H9 (cell line): ENCODE measurements around the gene KRT84. TPM values are rescaled to one million over a fixed set of nuclear protein-coding genes. Genes with fewer than 3 reads are reported as not detected.

Source experiments
- DNase-seq: peaks from one replicate; pipeline ENCODE4 v3.0.0-alpha.2; 2017
- H2AFZ ChIP-seq: one replicate; pipeline ENCODE4 v1.6.1; 2013; ENCODE audit warnings: mild to moderate bottlenecking, low read length, control low read depth, moderate library complexity
- H2AK5ac ChIP-seq: 2 replicates; pipeline ENCODE4 v1.6.1; 2013; ENCODE audit warnings: low read length, control low read depth, mixed read lengths; ENCODE audit not compliant: insufficient read length
- H2BK120ac ChIP-seq: one replicate; pipeline ENCODE4 v1.6.1; 2013; ENCODE audit warnings: low read depth, mild to moderate bottlenecking, low read length, control low read depth, inconsistent platforms; ENCODE audit not compliant: poor library complexity, severe bottlenecking
- H2BK12ac ChIP-seq: 2 replicates; pipeline ENCODE4 v1.6.1; 2013; ENCODE audit warnings: low read length, control low read depth, mixed read lengths, low read depth; ENCODE audit not compliant: insufficient read length
- H2BK15ac ChIP-seq: 2 replicates; pipeline ENCODE4 v1.6.1; 2013; ENCODE audit warnings: low read depth, low read length, control low read depth
- H2BK20ac ChIP-seq: one replicate; pipeline ENCODE4 v1.6.1; 2013; ENCODE audit warnings: low read depth, mild to moderate bottlenecking, low read length, control low read depth, inconsistent platforms; ENCODE audit not compliant: poor library complexity, severe bottlenecking
- H2BK5ac ChIP-seq: 2 replicates; pipeline ENCODE4 v1.6.1; 2013; ENCODE audit warnings: low read length, control low read depth, mixed read lengths; ENCODE audit not compliant: insufficient read length
- H3K14ac ChIP-seq: 2 replicates; pipeline ENCODE4 v1.6.1; 2013; ENCODE audit warnings: low read length, control low read depth; ENCODE audit not compliant: insufficient read depth
- H3K18ac ChIP-seq: 2 replicates; pipeline ENCODE4 v1.6.1; 2013; ENCODE audit warnings: low read depth, mild to moderate bottlenecking, mixed read lengths, low read length, control low read depth; ENCODE audit not compliant: insufficient read length
- H3K23ac ChIP-seq: 2 replicates; pipeline ENCODE4 v1.6.1; 2013; ENCODE audit warnings: low read length, control low read depth, mixed read lengths, low read depth; ENCODE audit not compliant: insufficient read length
- H3K23me2 ChIP-seq: 2 replicates; pipeline ENCODE4 v1.6.1; 2013; ENCODE audit warnings: low read depth, mild to moderate bottlenecking, mixed read lengths, low read length, control low read depth; ENCODE audit not compliant: insufficient read length, poor library complexity, severe bottlenecking
- H3K27ac ChIP-seq: 2 replicates; pipeline ENCODE4 v1.5.1; 2013; ENCODE audit warnings: low read length, control low read depth, mixed read lengths, low read depth; ENCODE audit not compliant: insufficient read length
- H3K27me3 ChIP-seq: 2 replicates; pipeline ENCODE4 v1.6.1; 2013; ENCODE audit warnings: low read length, control low read depth, inconsistent platforms; ENCODE audit not compliant: insufficient read depth
- H3K4ac ChIP-seq: 2 replicates; pipeline ENCODE4 v1.6.1; 2013; ENCODE audit warnings: low read depth, mild to moderate bottlenecking, control low read depth, inconsistent platforms, low read length, moderate library complexity
- H3K4me1 ChIP-seq: 2 replicates; pipeline ENCODE4 v1.6.1; 2013; ENCODE audit warnings: low read length, control low read depth, inconsistent platforms; ENCODE audit not compliant: insufficient read depth
- H3K4me2 ChIP-seq: 2 replicates; pipeline ENCODE4 v1.6.1; 2013; ENCODE audit warnings: low read length, control low read depth, mixed read lengths; ENCODE audit not compliant: insufficient read length, insufficient read depth
- H3K56ac ChIP-seq: 2 replicates; pipeline ENCODE4 v1.6.1; 2013; ENCODE audit warnings: low read depth, mild to moderate bottlenecking, mixed read lengths, low read length, control low read depth; ENCODE audit not compliant: insufficient read length
- H3K79me1 ChIP-seq: 2 replicates; pipeline ENCODE4 v1.6.1; 2013; ENCODE audit warnings: low read depth, mild to moderate bottlenecking, moderate library complexity, low read length, control low read depth, inconsistent platforms; ENCODE audit not compliant: insufficient read depth, poor library complexity, severe bottlenecking
- H3K79me2 ChIP-seq: 2 replicates; pipeline ENCODE4 v1.6.1; 2013; ENCODE audit warnings: low read length, control low read depth, inconsistent platforms; ENCODE audit not compliant: insufficient read depth
- H3K9ac ChIP-seq: 2 replicates; pipeline ENCODE4 v1.6.1; 2013; ENCODE audit warnings: low read length, control low read depth, mixed read lengths; ENCODE audit not compliant: insufficient read length; ENCODE audit errors: extremely low read depth
- H3K9me3 ChIP-seq: one replicate; pipeline ENCODE4 v1.6.1; 2013; ENCODE audit warnings: low read depth, low read length, inconsistent platforms; ENCODE audit not compliant: control insufficient read depth
- H3T11ph ChIP-seq: one replicate; pipeline ENCODE4 v1.6.1; 2013; ENCODE audit warnings: mild to moderate bottlenecking, low read length, control low read depth, inconsistent platforms
- H4K20me1 ChIP-seq: one replicate; pipeline ENCODE4 v1.6.1; 2013; ENCODE audit not compliant: control insufficient read depth, insufficient read length, insufficient read depth
- H4K5ac ChIP-seq: 2 replicates; pipeline ENCODE4 v1.6.1; 2013; ENCODE audit warnings: low read depth, mild to moderate bottlenecking, mixed read lengths, low read length, control low read depth; ENCODE audit not compliant: insufficient read length
- H4K8ac ChIP-seq: replicated peaks from 2 replicates; pipeline ENCODE4 v1.6.1; 2013; ENCODE audit warnings: low read length, control low read depth, mixed read lengths, low read depth; ENCODE audit not compliant: insufficient read length
- H4K91ac ChIP-seq: 2 replicates; pipeline ENCODE4 v1.6.1; 2013; ENCODE audit warnings: low read depth, mild to moderate bottlenecking, moderate library complexity, mixed read lengths, low read length, control low read depth; ENCODE audit not compliant: insufficient read length
- H3K27ac Mint-ChIP-seq, 3 experiments: 2 replicates in 2 of 3; 3 replicates in 1 of 3; pipeline ENCODE4 v1.8.0; 2020 to 2021; ENCODE audit warnings: mixed read lengths in 3 of 3, mild to moderate bottlenecking in 1 of 3, moderate library complexity in 1 of 3
- H3K27me3 Mint-ChIP-seq: 2 replicates; pipeline ENCODE4 v1.8.0; 2021; ENCODE audit warnings: low read depth, mild to moderate bottlenecking, moderate library complexity, mixed read lengths
- H3K36me3 Mint-ChIP-seq, 3 experiments: 2 replicates in 2 of 3; 3 replicates in 1 of 3; pipeline ENCODE4 v1.8.0; 2020 to 2021; ENCODE audit warnings: low read depth in 3 of 3, mixed read lengths in 3 of 3; ENCODE audit not compliant: insufficient read depth in 1 of 3
- H3K4me1 Mint-ChIP-seq, 2 experiments: 2 replicates each; pipeline ENCODE4 v1.8.0; 2020; ENCODE audit warnings: mixed read lengths in 2 of 2
- H3K4me3 Mint-ChIP-seq, 2 experiments: 2 replicates in 1 of 2; 3 replicates in 1 of 2; pipeline ENCODE4 v1.8.0; 2020 to 2021; ENCODE audit warnings: mild to moderate bottlenecking in 2 of 2, mixed read lengths in 2 of 2, moderate library complexity in 1 of 2
- H3K9me3 Mint-ChIP-seq, 2 experiments: 2 replicates in 1 of 2; 3 replicates in 1 of 2; pipeline ENCODE4 v1.8.0; 2020; ENCODE audit warnings: mild to moderate bottlenecking in 2 of 2, mixed read lengths in 2 of 2, moderate library complexity in 1 of 2
- CTCF ChIP-seq: fragments of 200-600 bp; sonication (generic); conservative IDR thresholded peaks from 3 replicates; pipeline ENCODE4 v1.8.0; 2021; ENCODE audit warnings: antibody characterized with exemption, mild to moderate bottlenecking
- WGBS: extraction: QIAGEN DNeasy Blood & Tissue Kit; methylation state at CpG from one replicate; pipeline ENCODE4 v1.1.7; 2013; ENCODE audit warnings: missing lambda C conversion rate, low lambda C conversion rate, mixed read lengths; ENCODE audit not compliant: insufficient read length; ENCODE audit errors: extremely low coverage; 5-methylcytosine and 5-hydroxymethylcytosine counted together
- total RNA-seq: library from RNA; stranded (reverse); gene quantifications from 2 replicates; pipeline ENCODE4 v1.2.1, GENCODE V29; 2021

KRT84 gene
- total RNA-seq, 1 experiment from 2014 or later = not detected

- no peak overlapping the region for H4K91ac ChIP-seq
- Mint-ChIP-seq H3K4me3 (no peak overlapping the region), H3K4me1 (peaks cover 15 to 20% of the 10 kb centered on the region in 2 experiments), H3K27ac (no peak overlapping the region), H3K27me3 (peaks cover 10% of the 10 kb centered on the region), H3K9me3 (no peaks in the 10 kb centered on the region), H3K36me3 (no peaks in the 10 kb centered on the region)
- H3K79me2 ChIP-seq = peaks cover 2% of the 10 kb centered on the region; the same call in 1 of the 2 replicates
- H3K4me1 ChIP-seq = no peaks in the 10 kb centered on the region
- no peak overlapping the region for H2BK12ac ChIP-seq
- H3K23me2 ChIP-seq = peaks cover 3% of the 10 kb centered on the region
- H2AK5ac ChIP-seq = no peak overlapping the region
- H3K27ac ChIP-seq = no peak overlapping the region
- H3K14ac ChIP-seq = no peak overlapping the region
- no peak overlapping the region for H2BK20ac ChIP-seq
- H3T11ph ChIP-seq = no peak overlapping the region
- H3K4me2 ChIP-seq = no peak overlapping the region
- no peak overlapping the region for H3K9ac ChIP-seq
- no peak overlapping the region for H3K56ac ChIP-seq
- no peak overlapping the region for H2BK5ac ChIP-seq
- H2BK120ac ChIP-seq = no peak overlapping the region
- H2BK15ac ChIP-seq = no peak overlapping the region
- no peak overlapping the region for H2AFZ ChIP-seq
- no CpG with 5 or more reads among the region's 1 CpG for WGBS
- TF ChIP-seq CTCF = no peak
- DNase-seq = no peak
- H3K18ac ChIP-seq = no peak overlapping the region
- no peak overlapping the region for H4K8ac ChIP-seq
- H3K79me1 ChIP-seq = no peaks in the 10 kb centered on the region
- no peaks in the 10 kb centered on the region for H4K20me1 ChIP-seq
- no peaks in the 10 kb centered on the region for H3K9me3 ChIP-seq
- no peaks in the 10 kb centered on the region for H3K27me3 ChIP-seq
- no peak overlapping the region for H3K4ac ChIP-seq
- no peak overlapping the region for H4K5ac ChIP-seq
- H3K23ac ChIP-seq = no peak overlapping the region
Measured at GRCh38 chr12:52419656-52420055, 34.2 kb upstream of the KRT84 start.
